ENCODE results near the gene PCSK5. TPM values are rescaled to one million over a fixed set of nuclear protein-coding genes. Genes with fewer than 3 reads are reported as not detected.

The PCSK5 gene
- polyA plus RNA-seq, 1 experiment = 1.6 TPM

- no peak overlapping the region for H3K4me3 ChIP-seq (ENCODE audit: low read depth, low read length)
- DNase-seq (ENCODE audit: low read depth, low spot score) = no peak
- no peaks in the 10 kb centered on the region for H3K27me3 ChIP-seq (ENCODE audit: control insufficient read depth, insufficient read depth, low read length)
- ChIA-PET CTCF (interaction anchor here (0.5 to 6.1 kb wide), 2 partner anchors 8 to 394 kb away, joined by 8 to 57 read pairs; no protein-coding TSS in a partner anchor), POLR2A (no interaction called here)
- no peak overlapping the region for H3K27ac ChIP-seq (ENCODE audit: low read depth, low read length)
- no peaks in the 10 kb centered on the region for H3K9me3 ChIP-seq (ENCODE audit: control insufficient read depth, insufficient read depth, low read length)
- TF ChIP-seq CTCF (IDR thresholded peaks at IDR 0.05; ENCODE audit: low read depth, low read length) = no peak
These were observed 403.8 kb downstream of the PCSK5 start for GRCh38 chr9:76294301-76294700.

- no peak overlapping the region for H3K27ac ChIP-seq (ENCODE audit: low read depth, low read length)
- TF ChIP-seq CTCF (IDR thresholded peaks at IDR 0.05; ENCODE audit: low read depth, low read length) = no peak
- H3K9me3 ChIP-seq (ENCODE audit: control insufficient read depth, insufficient read depth, low read length) = no peaks in the 10 kb centered on the region
- no peak for DNase-seq (ENCODE audit: low read depth, low spot score)
- ChIA-PET POLR2A (interaction anchor here (1.4 kb wide), 1 partner anchor 406 kb away, joined by 4 read pairs; the partner anchor contains the start of gene PCSK5), CTCF (interaction anchor here (0.9 to 1.0 kb wide), 2 partner anchors 211 to 431 kb away, joined by 3 read pairs; no protein-coding TSS in a partner anchor)
- no peaks in the 10 kb centered on the region for H3K27me3 ChIP-seq (ENCODE audit: control insufficient read depth, insufficient read depth, low read length)
- no peak overlapping the region for H3K4me3 ChIP-seq (ENCODE audit: low read depth, low read length)
These were observed 406.3 kb downstream of the PCSK5 start for GRCh38 chr9:76296561-76297310.

- Histone ChIP-seq H3K9me3 (ENCODE audit: control insufficient read depth, insufficient read depth, low read length) (no peaks in the 10 kb centered on the region), H3K4me3 (ENCODE audit: low read depth, low read length) (no peak overlapping the region; the same call in 1 of the 2 replicates), H3K27me3 (ENCODE audit: control insufficient read depth, insufficient read depth, low read length) (no peaks in the 10 kb centered on the region), H3K27ac (ENCODE audit: low read depth, low read length) (no peak overlapping the region)
- ChIA-PET POLR2A (interaction anchor here (1.4 kb wide), 1 partner anchor 407 kb away, joined by 4 read pairs; the partner anchor contains the start of gene PCSK5), CTCF (interaction anchor here (0.9 to 1.0 kb wide), 2 partner anchors 212 to 433 kb away, joined by 3 read pairs; no protein-coding TSS in a partner anchor)
- no peak for DNase-seq (ENCODE audit: low read depth, low spot score)
- TF ChIP-seq CTCF (IDR thresholded peaks at IDR 0.05; ENCODE audit: low read depth, low read length) = no peak
These were observed 407.3 kb downstream of the PCSK5 start for GRCh38 chr9:76297721-76298239.

GRCh38 chr9:76298521-76299144 lies 408.2 kb downstream of the PCSK5 start:
- H3K27me3 ChIP-seq (ENCODE audit: control insufficient read depth, insufficient read depth, low read length) = no peaks in the 10 kb centered on the region
- TF ChIP-seq CTCF (IDR thresholded peaks at IDR 0.05; ENCODE audit: low read depth, low read length) = no peak
- no peaks in the 10 kb centered on the region for H3K9me3 ChIP-seq (ENCODE audit: control insufficient read depth, insufficient read depth, low read length)
- no peak for DNase-seq (ENCODE audit: low read depth, low spot score)
- POLR2A ChIA-PET = no interaction called here
- no peak overlapping the region for H3K27ac ChIP-seq (ENCODE audit: low read depth, low read length)
- CTCF ChIA-PET = interaction anchor here (0.7 to 1.4 kb wide), 2 partner anchors 197 to 213 kb away, joined by 3 read pairs; no protein-coding TSS in a partner anchor
- no peak overlapping the region for H3K4me3 ChIP-seq (ENCODE audit: low read depth, low read length)
